Posterior vena cava (tissue), 2 donors: ENCODE data around the gene AKR1B15. TPM values are rescaled to one million over a fixed set of nuclear protein-coding genes. Genes with fewer than 3 reads are reported as not detected.

Experiments
- total RNA-seq, 2 donors: library from RNA; stranded (reverse); fragmentation: NEBNext Ultra II Directional; extraction: Animal tissue kit (Norgen Biotek cat#: 25700); gene quantifications; one replicate each; pipeline ENCODE4 v1.2.1, GENCODE V29; 2021
- donor health status: DM: yes; HTN: yes; CAD: no.
- donor health status: DM: yes; HTN: yes; CAD: no.

Gene AKR1B15
- total RNA-seq, 2 donors from 2014 or later = 0.29 TPM; not detected in 1

Other genes with a start within 250 kb of the AKR1B15 start
- 10 to 100 TPM; 18.6 to 19.7 TPM for gene SLC35B4, start 232.2 kb upstream of the AKR1B15 start, total RNA-seq
- 10 to 100 TPM; 53.7 to 67.0 TPM for gene AKR1B1, start 90.0 kb upstream of the AKR1B15 start, total RNA-seq
- gene AKR1B10, start 21.5 kb upstream of the AKR1B15 start, total RNA-seq = under 1 TPM in 1 of 2 donors, not detected in 1; 0.48 TPM
- 10 to 100 TPM; 16.1 to 17.5 TPM for gene BPGM, start 97.7 kb downstream of the AKR1B15 start, total RNA-seq
- 1,000 to 10,000 TPM; 1,459 to 1,514 TPM for gene CALD1, start 230.5 kb downstream of the AKR1B15 start, total RNA-seq